Upper lobe of right lung (tissue), 1 donor: ENCODE measurements around the gene FAM53B. TPM values are rescaled to one million over a fixed set of nuclear protein-coding genes. Genes with fewer than 3 reads are reported as not detected.

Source experiments
- ATAC-seq: fragments of 200-7000 bp; cut with Tn5 transposase; one replicate; pipeline ENCODE4 v1.9.1; 2020; ENCODE audit warnings: mild to moderate bottlenecking, moderate library complexity
- DNase-seq: peaks from one replicate; pipeline ENCODE4 v3.0.0-alpha.2; 2020
- H3K27ac ChIP-seq: fragments of 200-600 bp; one replicate; pipeline ENCODE4 v1.8.0; 2022
- H3K27me3 ChIP-seq: fragments of 200-600 bp; one replicate; pipeline ENCODE4 v1.8.0; 2022; ENCODE audit warnings: mild to moderate bottlenecking
- H3K36me3 ChIP-seq: fragments of 200-600 bp; one replicate; pipeline ENCODE4 v1.8.0; 2022
- H3K4me1 ChIP-seq: fragments of 200-600 bp; one replicate; pipeline ENCODE4 v1.8.0; 2022
- H3K4me3 ChIP-seq: fragments of 200-600 bp; one replicate; pipeline ENCODE4 v1.8.0; 2022; ENCODE audit warnings: mild to moderate bottlenecking
- H3K9me3 ChIP-seq: fragments of 200-600 bp; one replicate; pipeline ENCODE4 v1.8.0; 2022
- CTCF ChIP-seq: fragments of 200-600 bp; IDR thresholded peaks from one replicate; pipeline ENCODE4 v1.8.0; 2022; ENCODE audit warnings: antibody characterized with exemption
- intact Hi-C: fragments of 100-400 bp; cut with DNase I; formaldehyde crosslinking; loops from one replicate; pipeline ENCODE4 v1.11.0; 2022
- total RNA-seq: library from RNA; stranded (reverse); fragmentation: NEBNext Ultra II Directional; extraction: Animal tissue kit (Norgen Biotek cat#: 25700); gene quantifications from one replicate; pipeline ENCODE4 v1.2.1, GENCODE V29; 2021
- donor health status: DM: no; HTN: yes; CAD: no; lungs with severe emphysema.

Gene FAM53B
- total RNA-seq, 1 donor from 2014 or later = 31.4 TPM

- Histone ChIP-seq H3K27ac (no peak overlapping the region), H3K4me1 (no peaks in the 10 kb centered on the region), H3K4me3 (no peak overlapping the region), H3K27me3 (no peaks in the 10 kb centered on the region), H3K36me3 (no peaks in the 10 kb centered on the region), H3K9me3 (no peaks in the 10 kb centered on the region)
- intact Hi-C loops = no loop called here
- no peak for ATAC-seq
- no peak for DNase-seq
- no peak for TF ChIP-seq CTCF
Measured at GRCh38 chr10:124601016-124601415, 143.2 kb downstream of the FAM53B start.

- no peaks in the 10 kb centered on the region for H3K27me3 ChIP-seq
- DNase-seq (no peak), ATAC-seq (no peak)
- no peak overlapping the region for H3K27ac ChIP-seq
- H3K4me3 ChIP-seq = no peak overlapping the region
- no peak for TF ChIP-seq CTCF
- no peaks in the 10 kb centered on the region for H3K4me1 ChIP-seq
- no peaks in the 10 kb centered on the region for H3K36me3 ChIP-seq
- H3K9me3 ChIP-seq = no peaks in the 10 kb centered on the region
- intact Hi-C loops = no loop called here
Measured at GRCh38 chr10:124600051-124600880, 143.9 kb downstream of the FAM53B start.

GRCh38 chr10:124599588-124600050 lies 144.6 kb downstream of the FAM53B start:
- ATAC-seq (no peak), DNase-seq (no peak)
- no peaks in the 10 kb centered on the region for H3K36me3 ChIP-seq
- no peaks in the 10 kb centered on the region for H3K4me1 ChIP-seq
- H3K27me3 ChIP-seq = no peaks in the 10 kb centered on the region
- no peak overlapping the region for H3K27ac ChIP-seq
- no peak overlapping the region for H3K4me3 ChIP-seq
- H3K9me3 ChIP-seq = no peaks in the 10 kb centered on the region
- TF ChIP-seq CTCF = no peak
- intact Hi-C loops = no loop called here

- intact Hi-C loops = no loop called here
- ATAC-seq (no peak), DNase-seq (no peak)
- Histone ChIP-seq H3K36me3 (no peaks in the 10 kb centered on the region), H3K27ac (no peak overlapping the region), H3K4me1 (no peaks in the 10 kb centered on the region), H3K27me3 (no peaks in the 10 kb centered on the region), H3K9me3 (no peaks in the 10 kb centered on the region), H3K4me3 (no peak overlapping the region)
- no peak for TF ChIP-seq CTCF
Measured at GRCh38 chr10:124598773-124599587, 145.2 kb downstream of the FAM53B start.

- intact Hi-C loops = no loop called here
- H3K27me3 ChIP-seq = no peaks in the 10 kb centered on the region
- H3K27ac ChIP-seq = no peak overlapping the region
- no peak for ATAC-seq
- no peaks in the 10 kb centered on the region for H3K9me3 ChIP-seq
- TF ChIP-seq CTCF = no peak
- H3K4me1 ChIP-seq = no peaks in the 10 kb centered on the region
- no peak for DNase-seq
- H3K4me3 ChIP-seq = no peak overlapping the region
- H3K36me3 ChIP-seq = no peaks in the 10 kb centered on the region
Measured at GRCh38 chr10:124598196-124598595, 146.0 kb downstream of the FAM53B start.
